HEK293 (cell line): ENCODE data around the gene PPOX.

ENCODE experiments used
- FEZF1 ChIP-seq: fragments of 450-650 bp; formaldehyde crosslinking; IDR thresholded peaks from 2 replicates; pipeline ENCODE4 v1.5.1; 2016; ENCODE audit warnings: missing biosample characterization, missing genetic modification characterization
- ZBTB1 ChIP-seq: fragments of 450-650 bp; formaldehyde crosslinking; IDR thresholded peaks from 2 replicates; pipeline ENCODE4 v1.5.1; 2016; ENCODE audit warnings: missing biosample characterization, missing genetic modification characterization
- ZBTB17 ChIP-seq: fragments of 450-650 bp; formaldehyde crosslinking; IDR thresholded peaks from 2 replicates; pipeline ENCODE4 v1.5.1; 2016; ENCODE audit warnings: missing biosample characterization, missing genetic modification characterization
- ZNF529 ChIP-seq: fragments of 450-650 bp; formaldehyde crosslinking; IDR thresholded peaks from 2 replicates; pipeline ENCODE4 v1.5.1; 2017; ENCODE audit warnings: missing genetic modification characterization, missing biosample characterization; ENCODE audit not compliant: insufficient replicate concordance
- ZSCAN30 ChIP-seq: fragments of 450-650 bp; IDR thresholded peaks from 2 replicates; pipeline ENCODE4 v1.5.1; 2018; ENCODE audit warnings: missing biosample characterization, mild to moderate bottlenecking, missing genetic modification characterization, moderate library complexity
- TF ChIP-seq, protein P1 (sequence below): fragments of 450-650 bp; formaldehyde crosslinking; IDR thresholded peaks from 2 replicates; pipeline ENCODE4 v1.5.1; 2016; ENCODE audit warnings: missing biosample characterization, missing genetic modification characterization
- TF ChIP-seq, protein P2 (sequence below): fragments of 450-650 bp; formaldehyde crosslinking; IDR thresholded peaks from 2 replicates; pipeline ENCODE4 v1.5.1; 2016; ENCODE audit warnings: missing biosample characterization, missing genetic modification characterization

DNA sequence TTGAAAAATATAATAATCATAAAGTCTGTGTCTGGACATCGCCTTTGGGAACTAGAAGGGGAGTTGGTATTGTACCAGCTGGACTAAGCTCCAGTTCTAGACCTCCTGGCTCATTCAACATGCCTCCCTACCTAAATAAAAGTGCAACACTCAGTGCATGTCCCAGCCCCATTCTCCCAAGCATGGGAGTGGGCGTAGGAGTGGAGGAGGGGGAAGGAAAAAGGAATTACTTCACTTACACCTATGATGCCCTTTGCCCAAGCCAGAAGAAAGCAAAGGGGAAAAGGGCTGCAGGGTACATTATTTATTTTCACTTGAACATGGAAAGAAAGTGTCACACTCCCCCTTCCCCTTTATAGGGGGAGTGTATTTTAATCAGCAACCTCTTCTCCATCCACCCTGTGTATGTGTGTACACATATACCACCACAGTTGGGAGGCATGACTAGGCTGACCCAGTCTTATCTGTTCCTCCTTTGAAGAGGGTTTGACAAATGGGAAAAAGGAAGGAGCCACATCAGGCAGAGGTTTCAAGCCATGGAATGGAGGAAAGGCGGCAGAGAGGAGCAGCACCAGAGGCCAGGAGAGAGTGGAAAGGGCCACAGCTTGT, 45.1 kb upstream of the PPOX start:
- TF ChIP-seq ZBTB17 (tag by site-specific recombination): no peak
- no peak for TF ChIP-seq ZNF529 (tag by site-specific recombination)
- TF ChIP-seq, protein P1, sequence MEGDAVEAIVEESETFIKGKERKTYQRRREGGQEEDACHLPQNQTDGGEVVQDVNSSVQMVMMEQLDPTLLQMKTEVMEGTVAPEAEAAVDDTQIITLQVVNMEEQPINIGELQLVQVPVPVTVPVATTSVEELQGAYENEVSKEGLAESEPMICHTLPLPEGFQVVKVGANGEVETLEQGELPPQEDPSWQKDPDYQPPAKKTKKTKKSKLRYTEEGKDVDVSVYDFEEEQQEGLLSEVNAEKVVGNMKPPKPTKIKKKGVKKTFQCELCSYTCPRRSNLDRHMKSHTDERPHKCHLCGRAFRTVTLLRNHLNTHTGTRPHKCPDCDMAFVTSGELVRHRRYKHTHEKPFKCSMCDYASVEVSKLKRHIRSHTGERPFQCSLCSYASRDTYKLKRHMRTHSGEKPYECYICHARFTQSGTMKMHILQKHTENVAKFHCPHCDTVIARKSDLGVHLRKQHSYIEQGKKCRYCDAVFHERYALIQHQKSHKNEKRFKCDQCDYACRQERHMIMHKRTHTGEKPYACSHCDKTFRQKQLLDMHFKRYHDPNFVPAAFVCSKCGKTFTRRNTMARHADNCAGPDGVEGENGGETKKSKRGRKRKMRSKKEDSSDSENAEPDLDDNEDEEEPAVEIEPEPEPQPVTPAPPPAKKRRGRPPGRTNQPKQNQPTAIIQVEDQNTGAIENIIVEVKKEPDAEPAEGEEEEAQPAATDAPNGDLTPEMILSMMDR (tag by site-specific recombination): no peak
- TF ChIP-seq ZBTB1 (tag by site-specific recombination): no peak
- TF ChIP-seq ZSCAN30: no peak
- TF ChIP-seq, protein P2, sequence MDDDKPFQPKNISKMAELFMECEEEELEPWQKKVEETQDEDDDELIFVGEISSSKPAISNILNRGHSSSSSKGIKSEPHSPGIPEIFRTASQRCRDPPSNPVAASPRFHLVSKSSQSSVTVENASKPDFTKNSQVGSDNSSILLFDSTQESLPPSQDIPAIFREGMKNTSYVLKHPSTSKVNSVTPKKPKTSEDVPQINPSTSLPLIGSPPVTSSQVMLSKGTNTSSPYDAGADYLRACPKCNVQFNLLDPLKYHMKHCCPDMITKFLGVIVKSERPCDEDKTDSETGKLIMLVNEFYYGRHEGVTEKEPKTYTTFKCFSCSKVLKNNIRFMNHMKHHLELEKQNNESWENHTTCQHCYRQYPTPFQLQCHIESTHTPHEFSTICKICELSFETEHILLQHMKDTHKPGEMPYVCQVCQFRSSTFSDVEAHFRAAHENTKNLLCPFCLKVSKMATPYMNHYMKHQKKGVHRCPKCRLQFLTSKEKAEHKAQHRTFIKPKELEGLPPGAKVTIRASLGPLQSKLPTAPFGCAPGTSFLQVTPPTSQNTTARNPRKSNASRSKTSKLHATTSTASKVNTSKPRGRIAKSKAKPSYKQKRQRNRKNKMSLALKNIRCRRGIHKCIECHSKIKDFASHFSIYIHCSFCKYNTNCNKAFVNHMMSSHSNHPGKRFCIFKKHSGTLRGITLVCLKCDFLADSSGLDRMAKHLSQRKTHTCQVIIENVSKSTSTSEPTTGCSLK: no peak
- TF ChIP-seq FEZF1 (tag by site-specific recombination): no peak
